22Rv1 (cell line): ENCODE data around the gene LRRC8D.

Source experiments
- CTCF ChIP-seq: fragments of 450-650 bp; IDR thresholded peaks from 2 replicates; pipeline ENCODE4 v1.5.1; 2017; ENCODE audit warnings: mild to moderate bottlenecking
- ZFX ChIP-seq: fragments of 450-650 bp; IDR thresholded peaks from 2 replicates; pipeline ENCODE4 v1.6.1; 2017; ENCODE audit warnings: antibody characterized with exemption, borderline replicate concordance

DNA sequence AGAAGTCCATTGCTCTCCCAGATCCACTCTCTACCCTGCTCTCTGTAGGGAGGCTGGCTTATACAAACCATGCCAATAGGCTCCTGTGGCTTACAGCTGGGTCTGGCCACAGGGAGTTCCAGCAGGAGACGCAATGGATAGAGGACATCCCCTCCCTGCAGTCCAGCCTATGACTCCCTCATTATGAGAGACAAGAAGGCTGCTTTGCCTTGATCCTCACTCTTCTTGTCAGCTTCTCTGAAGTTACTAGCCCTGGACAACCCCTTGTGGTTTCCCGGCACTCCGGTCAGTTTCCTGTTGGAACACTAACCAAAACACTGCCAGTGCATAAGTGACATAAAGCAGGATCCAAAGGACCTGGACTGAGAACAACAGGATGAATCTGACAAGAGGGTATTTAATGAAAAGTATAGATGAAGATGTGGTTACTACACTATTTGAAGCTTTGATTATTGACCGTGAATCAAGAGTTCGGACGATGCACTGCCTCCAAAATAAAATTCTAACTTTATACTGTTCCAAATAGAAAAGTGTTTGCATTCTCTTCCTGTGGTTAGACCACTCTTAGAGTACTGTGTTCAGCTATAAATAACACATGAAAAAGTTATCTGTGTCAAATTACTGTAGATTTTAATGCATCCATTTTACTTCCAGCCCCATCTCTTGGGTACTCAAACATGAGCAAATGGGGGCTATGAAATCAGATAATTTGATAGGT, 141.4 kb downstream of the LRRC8D start:
- no peak for TF ChIP-seq CTCF
- TF ChIP-seq ZFX: no peak
